GM12873 (cell line): ENCODE data around the gene CLDN16.

ENCODE experiments used
- CTCF ChIP-seq: IDR thresholded peaks from 2 replicates; pipeline ENCODE4 v1.5.1; 2012; ENCODE audit warnings: low read depth, mild to moderate bottlenecking, moderate library complexity, low read length, control low read depth; ENCODE audit not compliant: insufficient read depth; ENCODE audit errors: missing control alignments

CLDN16 gene

DNA sequence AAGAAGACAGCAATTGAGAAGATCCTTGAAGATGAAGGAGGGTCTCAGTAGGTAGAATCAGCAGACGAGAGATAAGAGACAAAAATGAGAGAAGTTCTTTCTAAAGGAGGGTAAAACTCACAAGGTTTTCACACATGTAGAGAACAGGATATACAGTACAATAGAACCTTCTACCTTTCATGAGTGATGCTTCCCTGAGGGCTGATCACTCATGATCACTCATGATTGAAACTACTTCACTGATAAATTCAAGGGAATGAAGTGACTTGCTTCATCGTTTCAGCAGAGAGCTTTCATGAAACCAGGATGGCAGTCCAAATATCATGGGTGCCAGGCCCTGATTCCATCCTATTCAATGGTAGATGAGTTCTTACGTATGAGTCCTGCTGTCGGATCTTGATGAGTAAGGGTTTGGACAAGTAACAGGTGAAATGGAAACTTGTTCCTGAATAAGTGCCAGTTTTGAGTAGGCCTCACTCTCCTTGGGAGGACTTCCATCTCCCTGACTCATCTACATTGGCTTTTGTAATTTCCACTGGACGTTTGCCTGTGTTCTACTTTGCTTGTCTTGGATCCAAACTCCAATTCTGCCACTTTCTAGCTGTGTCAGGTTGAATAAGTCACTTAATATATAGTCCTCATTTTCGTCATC lies 9.6 kb upstream of the CLDN16 start:
- no peak for TF ChIP-seq CTCF

DNA sequence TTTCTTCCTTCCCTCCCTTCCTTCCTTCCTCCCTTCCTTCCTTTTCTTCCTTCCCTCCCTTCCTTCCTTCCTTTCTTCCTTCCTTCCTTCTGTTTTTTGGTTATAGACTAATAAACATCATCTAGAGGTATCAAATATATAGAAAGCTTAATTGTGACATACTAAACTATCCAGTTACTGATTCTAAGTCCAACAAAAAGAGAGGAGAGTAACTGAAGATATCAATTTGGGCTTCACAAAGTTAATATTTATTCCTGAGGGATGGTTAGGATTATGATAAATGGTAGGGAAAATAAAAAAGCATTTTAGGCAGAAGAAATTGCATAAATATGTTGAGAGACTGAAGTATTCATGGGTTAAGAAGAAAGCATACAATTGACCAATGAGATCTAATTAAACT lies 7.8 kb upstream of the CLDN16 start:
- no peak for TF ChIP-seq CTCF

DNA sequence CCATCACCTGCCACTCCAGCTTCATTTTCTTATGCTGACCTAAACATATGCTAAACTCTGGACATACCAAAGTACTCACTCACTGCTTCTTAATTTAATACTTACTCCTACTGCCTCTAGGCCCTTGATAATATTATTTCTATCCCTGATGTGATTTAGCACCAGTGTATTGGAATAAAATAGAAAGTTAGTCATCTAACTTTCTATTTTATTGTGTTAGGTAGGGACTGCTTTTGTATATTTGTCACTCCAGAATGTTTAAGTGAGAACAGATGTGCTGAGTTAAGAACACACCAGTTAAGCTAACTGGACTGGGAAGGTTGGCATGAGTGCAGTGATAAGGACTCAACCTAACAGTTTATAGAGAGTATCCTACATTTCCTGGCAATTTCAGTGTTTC lies 6.5 kb upstream of the CLDN16 start:
- TF ChIP-seq CTCF: no peak

- TF ChIP-seq CTCF: no peak
Observed at GRCh38 chr3:190382082-190382481, 5.9 kb upstream of the CLDN16 start.

GRCh38 chr3:190384309-190384756 lies 3.6 kb upstream of the CLDN16 start:
- peak; percentile 53 for TF ChIP-seq CTCF

DNA sequence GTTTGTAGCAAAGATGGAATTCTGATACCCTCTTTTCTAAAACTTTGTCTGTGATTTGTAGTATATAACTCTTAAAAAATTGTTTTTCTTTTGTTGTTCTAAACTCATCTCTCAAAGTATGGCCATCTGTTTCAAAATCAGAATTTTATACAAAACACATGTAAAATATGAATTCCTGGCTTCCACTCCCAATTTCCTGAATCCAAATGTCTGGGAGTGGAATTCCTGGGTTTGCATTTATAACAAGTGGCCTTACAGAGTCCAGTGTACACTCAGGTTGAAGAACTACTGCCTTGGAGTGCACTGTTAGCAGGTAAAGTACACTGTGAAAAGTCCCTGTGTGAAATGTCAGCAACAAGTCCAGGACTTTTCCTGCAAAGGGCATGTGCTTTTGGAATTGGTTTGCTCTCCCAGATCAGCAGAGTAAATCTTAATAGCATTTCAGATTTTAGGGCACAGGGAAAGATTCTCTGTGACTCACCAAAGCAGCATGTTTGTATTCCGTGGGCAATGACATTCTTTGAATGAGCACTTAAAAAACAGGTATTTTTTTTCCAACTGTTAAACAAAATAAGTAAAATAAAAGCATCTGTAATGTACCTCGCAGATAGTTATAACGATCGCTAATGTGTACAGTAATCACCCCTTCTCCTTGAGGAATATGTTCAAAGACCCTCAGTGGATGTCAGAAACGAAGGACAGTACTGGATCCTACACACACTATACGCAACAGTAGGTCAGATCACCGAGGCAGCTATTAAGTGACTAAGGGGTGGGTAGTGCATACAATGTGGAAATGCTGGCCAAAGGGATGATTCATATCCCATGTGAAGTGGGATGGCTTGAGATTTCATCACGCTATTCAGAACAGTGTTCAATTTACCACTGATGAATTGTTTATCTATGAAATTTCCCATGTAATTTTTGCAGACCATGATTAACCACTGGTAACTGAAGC lies 2.0 kb upstream of the CLDN16 start:
- no peak for TF ChIP-seq CTCF

GRCh38 chr3:190388703-190389102 lies 740 bp downstream of the CLDN16 start:
- no peak for TF ChIP-seq CTCF
